GM19351 (cell line): ENCODE measurements around the gene MYH7.
"Not testable (repeated sequence)": the region's sequence is repeated elsewhere in the genome, so short reads cannot be mapped to it uniquely, and the experiment has no call there.

ENCODE experiments used
- ATAC-seq: cut with Tn5 transposase; IDR thresholded peaks from one replicate; pipeline ENCODE4 v1.9.1; 2021; ENCODE audit warnings: mild to moderate bottlenecking, moderate library complexity; ENCODE audit not compliant: unreplicated experiment

Gene MYH7

DNA sequence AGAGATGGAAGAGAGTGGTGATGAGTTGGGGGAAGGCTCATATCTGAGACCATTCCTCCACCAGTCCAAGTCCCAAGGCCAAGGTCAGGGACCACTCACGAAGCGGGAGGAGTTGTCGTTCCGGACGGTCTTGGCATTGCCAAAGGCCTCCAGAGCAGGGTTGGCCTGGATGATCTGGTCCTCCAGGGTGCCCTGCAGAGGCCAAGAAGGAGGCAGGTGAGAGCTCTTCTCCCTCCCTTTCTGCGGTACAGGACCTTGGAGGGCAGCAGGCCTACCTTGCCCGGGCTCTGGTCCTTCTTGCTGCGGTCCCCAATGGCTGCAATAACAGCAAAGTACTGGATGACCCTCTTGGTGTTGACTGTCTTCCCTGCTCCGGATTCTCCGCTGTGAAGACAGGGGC, 4.0 kb downstream of the MYH7 start:
- ATAC-seq = no peak

- ATAC-seq = no peak
These were observed 4.8 kb downstream of the MYH7 start for GRCh38 chr14:23430723-23431085.

DNA sequence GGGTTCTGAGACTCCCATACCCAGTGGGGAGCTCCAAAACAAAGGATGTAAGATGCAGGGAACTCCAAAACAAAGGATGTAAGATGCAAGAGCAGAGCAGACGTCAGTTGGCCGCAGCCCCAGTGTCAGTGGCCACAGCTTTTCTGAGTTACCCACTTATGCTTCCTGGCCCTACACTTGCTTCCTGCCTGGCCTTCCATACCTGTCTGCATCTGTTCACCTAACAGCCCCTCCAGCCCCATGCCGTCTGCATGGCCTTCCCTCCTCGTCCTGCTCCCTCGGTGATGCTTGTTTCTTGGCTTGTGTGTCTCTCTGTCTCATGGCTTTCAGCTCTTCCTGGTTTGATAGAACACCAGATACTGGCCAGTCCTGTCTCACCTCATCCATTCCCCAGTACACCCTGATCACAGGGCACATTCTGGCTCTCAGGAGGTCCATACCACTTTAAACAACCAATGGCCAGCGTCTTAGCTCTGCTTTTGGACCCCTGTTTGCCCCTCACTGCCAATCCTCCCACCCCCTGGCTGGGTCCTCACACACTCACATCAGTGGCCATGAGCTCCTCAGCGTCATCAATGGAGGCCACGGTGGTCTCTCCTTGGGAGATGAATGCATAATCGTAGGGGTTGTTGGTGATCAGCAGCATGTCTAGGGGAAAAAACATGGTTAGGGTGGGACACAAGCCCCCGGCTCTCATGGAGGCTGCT, 5.3 kb downstream of the MYH7 start:
- no peak for ATAC-seq

DNA sequence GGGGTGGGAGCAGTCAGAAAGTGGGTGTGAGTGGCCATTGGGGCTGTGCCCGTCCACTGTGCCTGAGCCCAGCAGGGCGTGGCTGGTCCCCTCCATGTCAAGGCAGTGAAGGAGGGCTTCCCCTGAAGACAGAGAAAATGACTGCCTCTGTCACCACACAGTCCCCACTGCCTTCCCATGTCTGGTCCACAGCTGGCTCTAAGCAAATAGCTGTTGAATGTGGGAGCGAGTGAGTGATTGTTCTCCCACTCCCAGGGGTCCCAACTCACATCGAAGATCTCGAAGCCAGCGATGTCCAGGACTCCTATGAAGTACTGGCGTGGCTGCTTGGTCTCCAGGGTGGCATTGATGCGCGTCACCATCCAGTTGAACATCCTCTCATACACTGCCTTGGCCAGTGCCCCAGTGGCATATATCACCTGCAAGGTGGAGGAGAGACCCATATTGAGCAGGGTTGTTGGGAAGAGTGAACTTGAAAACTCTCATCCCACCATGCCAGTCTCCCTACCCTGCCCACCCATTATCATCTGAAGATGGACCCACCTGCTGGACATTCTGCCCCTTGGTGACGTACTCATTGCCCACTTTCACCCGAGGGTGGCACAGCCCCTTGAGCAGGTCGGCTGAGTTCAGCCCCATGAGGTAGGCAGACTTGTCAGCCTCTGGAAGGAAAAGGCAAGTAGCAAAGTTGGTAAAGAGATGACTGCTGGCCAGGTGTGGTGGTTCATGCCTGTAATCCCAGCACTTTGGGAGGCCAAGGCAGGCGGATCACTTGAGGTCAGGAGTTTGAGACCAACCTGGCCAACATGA, 6.6 kb downstream of the MYH7 start:
- no peak for ATAC-seq

GRCh38 chr14:23425798-23426197, 9.7 kb downstream of the MYH7 start:
- ATAC-seq = not testable (repeated sequence)

DNA sequence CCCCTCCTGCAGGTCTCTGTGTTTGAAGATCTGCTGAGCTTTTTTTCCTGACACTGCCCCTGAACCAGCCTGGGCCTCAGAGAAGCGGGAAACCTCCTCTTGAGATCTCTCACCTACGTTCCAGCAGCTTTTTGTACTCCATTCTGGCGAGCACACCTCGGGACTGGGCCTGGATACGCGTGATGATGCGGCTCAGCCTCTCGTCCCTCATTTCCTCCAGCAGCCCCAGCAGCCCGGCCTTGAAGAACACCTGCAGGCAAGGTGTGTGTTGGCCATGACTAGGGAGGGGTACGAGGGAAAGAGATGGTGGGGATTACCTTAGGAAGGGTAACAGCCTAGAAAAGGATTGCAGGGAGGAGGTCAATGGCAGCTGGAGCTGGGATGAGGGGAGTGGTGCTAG, 10.3 kb downstream of the MYH7 start:
- ATAC-seq = no peak

DNA sequence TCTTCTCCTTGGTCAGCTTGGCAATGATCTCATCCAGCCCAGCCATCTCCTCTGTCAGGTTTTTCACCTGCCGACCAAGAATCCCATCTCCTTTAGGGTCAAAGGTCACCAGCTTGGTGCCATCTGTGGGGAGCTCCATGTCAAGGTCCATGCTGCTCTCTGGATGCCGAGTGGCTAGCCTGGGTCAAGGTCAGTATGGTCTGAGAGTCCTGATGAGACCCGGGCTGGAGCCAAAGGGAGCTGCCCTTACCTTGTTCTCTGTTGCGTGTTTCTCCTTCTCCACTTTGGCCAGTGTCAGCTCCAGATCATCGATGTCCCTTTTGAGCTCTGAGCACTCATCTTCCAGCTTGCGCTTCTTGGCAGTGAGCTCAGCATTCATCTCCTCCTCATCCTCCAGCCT, 11.8 kb downstream of the MYH7 start:
- no peak for ATAC-seq

DNA sequence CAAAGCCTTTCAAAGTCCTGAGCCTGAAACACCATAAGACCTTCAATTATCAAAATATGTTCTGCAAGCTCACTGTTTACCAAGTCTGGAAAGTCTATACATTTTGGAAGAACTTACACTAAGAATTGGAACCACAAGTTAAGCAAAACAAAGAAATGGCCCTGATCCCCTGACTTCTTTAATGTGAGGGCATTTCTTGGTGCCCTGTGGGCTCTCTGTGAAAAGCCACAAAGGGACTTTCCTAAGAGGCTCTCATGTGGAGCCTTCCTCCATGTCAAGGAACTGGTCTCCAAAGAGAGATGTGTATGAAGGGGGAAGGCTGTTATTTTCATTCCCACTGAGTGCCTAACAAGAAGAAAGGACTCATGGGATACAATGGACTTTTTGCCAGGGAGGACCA, 13.9 kb downstream of the MYH7 start:
- no peak for ATAC-seq

DNA sequence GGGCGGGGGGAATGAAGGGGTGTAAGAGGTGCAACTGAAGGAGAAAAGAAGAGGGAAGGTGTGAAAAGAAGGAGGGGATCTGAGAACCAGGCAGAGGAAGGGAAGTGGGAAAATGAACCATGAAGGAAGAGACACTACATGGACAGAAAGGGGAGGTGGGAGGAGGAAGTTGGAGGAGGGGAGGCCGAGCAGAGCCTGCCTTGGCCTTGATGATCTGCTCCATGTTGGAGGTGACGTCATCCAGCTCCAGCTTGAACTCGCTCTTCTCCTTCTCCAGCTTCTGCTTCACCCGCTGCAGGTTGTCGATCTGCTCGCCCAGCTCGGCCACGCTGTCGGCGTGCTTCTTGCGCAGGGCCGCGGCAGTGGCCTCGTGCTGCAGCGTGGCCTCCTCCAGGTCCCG, 15.8 kb downstream of the MYH7 start:
- not testable (repeated sequence) for ATAC-seq

- no peak for ATAC-seq
These were observed 17.4 kb downstream of the MYH7 start for GRCh38 chr14:23418021-23418420.

DNA sequence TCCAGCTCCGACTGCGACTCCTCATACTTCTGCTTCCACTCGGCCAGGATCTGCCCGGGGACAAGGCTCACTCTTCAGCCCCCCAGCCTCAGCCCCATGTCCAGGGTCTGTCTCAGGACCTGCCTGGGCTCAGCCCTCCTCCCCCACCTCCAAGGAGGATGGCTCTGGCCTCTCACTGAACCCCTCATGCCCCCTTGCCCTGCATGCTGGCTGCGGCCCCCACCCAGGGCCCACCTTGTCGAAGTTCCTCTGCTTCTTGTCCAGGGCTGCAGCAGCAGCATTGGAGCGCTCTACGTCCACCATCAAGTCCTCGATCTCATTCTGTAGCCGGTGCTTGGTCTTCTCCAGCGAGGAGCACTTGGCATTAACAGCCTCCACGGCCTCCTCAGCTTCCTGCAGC, 18.2 kb downstream of the MYH7 start:
- not testable (repeated sequence) for ATAC-seq

GRCh38 chr14:23416801-23417200, 18.7 kb downstream of the MYH7 start:
- ATAC-seq = no peak

DNA sequence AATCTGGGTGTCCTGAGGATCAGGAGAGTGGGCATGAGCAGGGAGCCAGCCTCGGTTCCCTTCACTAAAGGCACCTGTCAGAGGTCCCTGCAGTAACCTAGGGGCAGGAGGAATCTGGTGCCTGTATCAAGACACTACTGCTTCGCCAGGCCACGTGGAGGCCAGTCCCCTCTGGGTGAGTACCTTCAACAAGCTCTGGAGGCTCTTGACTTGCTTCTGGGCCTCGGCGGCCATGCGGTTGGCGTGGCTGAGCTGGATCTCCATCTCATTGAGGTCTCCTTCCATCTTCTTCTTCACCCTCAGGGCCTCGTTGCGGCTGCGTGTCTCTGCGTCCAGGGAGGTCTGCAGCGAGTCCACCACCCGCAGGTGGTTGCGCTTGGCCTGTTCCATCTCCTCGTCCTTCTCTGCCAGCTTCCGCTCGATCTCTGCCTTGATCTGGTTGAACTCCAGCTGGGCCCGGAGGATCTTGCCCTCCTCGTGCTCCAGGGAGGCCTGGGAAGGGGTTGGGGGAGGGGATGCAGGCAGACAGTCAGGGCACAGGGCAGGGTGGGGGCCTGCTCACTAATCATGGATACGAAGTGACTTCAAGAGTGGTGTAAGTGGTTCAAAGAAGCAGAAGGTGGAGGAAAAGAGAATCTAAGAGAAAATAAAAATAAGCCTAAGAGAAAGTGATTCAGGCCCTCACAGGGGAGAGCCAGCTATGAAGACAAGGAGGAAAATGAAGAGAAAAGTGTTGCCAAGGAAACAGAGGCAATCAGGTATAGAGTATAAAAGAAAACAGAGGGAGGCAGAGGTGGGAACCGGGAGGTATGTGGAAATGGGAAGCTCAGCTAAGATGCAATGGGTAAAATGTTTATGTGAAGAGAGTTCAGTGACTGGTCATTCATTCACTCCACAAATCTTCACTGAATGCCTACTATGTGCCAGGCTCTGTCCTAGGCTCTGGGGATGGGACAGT, 19.4 kb downstream of the MYH7 start:
- ATAC-seq = no peak

DNA sequence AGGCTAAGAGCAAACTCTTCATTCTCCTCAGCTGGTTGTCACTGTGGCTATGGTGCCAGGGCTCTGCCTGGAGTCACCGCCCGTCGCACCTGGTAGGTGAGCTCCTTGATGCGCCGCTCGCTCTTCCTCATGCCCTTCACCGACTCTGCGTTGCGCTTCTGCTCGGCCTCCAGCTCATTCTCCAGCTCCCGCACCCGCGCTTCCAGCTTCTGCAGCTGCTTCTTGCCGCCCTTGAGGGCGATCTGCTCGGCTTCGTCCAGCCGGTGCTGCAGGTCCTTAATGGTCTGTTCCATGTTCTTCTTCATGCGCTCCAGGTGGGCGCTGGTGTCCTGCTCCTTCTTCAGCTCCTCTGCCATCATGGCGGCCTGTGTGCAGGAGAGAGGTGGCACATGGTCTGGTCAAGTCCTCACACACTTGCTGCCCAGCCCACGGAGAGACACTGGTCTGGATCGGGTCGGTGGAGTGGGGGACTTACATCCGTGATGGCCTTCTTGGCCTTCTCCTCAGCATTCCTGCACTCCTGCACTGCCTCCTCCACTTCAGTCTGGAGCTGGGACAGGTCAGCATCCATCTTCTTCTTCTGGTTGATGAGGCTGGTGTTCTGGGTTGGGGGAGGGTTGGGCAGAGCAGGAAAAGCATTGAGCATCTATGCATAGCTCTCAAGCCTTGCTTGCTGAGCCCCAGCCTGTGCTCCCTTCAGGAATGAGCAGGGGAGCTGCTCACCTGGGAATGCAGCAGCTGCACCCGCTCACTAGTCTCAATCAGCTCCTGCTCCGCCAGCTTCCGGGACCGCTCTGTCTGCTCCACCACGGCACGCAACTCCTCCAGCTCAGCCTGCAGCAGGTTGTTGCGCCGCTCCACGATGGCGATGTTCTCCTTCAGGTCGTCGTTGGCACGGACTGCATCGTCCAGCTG, 20.3 kb downstream of the MYH7 start:
- ATAC-seq = no peak

GRCh38 chr14:23414254-23414653, 21.2 kb downstream of the MYH7 start:
- ATAC-seq = no peak

DNA sequence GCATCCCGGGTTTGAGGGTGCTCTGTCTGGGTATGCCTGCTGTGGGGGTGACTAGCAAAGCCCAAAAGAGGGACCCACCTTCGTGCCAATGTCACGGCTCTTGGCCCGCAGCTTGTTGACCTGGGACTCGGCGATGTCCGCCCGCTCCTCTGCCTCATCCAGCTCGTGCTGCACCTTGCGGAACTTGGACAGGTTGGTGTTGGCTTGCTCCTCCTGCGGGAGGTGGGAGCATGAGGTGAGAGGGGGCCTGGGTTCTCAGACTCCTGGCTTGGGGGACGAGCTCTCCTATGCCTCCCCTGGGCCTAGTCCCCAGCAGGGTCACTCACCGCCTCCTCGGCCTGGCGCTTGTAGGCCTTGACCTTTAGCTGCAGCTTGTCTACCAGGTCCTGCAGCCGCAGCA, 21.8 kb downstream of the MYH7 start:
- no peak for ATAC-seq

DNA sequence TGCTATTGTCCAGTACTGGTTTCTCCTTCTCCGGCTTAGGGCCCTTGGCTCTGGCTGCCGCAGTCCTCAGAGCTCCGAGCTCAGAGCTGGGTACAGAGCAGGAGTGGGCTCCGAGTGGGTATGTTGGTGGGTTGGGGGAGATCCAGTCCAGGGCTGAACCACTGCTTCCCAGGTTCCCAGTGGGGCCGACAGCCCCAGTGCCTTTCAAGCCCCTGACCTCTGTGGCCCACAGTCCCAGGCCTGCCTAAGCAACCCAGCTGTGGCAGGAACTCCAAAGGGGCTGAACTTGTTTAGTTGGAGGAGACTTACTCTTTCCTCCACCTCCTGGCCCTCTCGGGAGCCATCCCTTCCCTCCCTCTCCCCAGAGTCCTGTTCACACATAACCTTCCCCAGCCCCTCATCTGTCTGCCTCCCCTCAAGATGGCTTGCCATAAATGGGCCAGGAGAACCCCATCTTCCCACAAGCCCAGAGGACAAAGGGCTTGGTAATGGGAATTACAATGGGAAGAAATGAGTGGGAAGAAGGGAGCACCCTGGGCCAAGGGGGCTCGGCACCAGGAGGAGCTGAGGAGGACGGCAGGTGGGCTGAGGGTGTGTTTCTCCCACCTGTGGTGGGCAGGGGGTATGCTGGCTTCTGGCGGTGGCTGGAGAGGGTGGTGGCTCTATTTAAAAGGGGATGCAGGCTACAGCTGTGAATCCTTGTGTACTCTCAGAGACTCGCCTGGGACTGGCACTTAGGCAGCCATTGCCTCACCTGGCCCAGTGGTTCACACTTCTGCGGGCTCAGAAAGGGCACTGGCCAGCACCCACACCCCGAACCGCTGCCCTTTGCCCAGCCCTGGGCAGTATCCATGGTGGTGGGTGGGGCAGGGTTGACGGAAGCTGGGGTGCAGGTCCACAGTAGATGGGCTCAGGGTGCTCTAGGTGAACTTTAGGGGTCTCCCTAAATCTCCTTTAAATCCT, 23.6 kb downstream of the MYH7 start:
- ATAC-seq = no peak

DNA sequence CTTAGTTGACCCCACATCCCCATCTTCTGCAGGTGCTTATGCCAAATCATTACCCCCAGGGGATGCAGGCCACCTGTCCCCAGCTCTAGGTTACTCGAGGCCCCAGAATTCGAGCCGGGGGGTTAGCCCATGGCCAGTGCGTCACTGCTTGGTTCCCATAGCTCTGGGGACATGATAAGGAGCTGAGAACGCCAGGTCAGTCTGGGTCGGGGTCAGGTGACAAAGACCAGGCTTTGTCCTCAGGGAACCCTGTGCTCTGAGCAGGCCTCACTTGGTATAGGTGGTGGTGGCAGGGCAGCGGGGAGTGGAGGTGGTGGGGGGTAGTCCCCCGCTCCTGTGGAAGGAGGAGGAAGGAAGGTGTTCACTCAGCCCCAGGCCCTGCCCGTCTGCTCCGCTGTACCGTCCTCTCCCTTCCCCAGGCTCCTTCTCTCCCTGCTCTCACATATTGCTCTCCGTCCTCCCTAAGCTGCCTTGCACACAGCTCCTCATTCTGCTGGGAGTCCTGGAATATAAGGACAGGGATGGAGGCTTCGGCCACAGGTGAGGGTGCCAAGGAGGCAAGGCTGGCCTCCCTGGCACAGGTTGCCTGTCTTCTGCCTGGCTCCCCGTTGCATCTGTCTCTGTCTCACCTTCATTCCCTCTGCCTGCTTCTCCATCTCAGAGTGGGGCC, 25.4 kb downstream of the MYH7 start:
- ATAC-seq = no peak

DNA sequence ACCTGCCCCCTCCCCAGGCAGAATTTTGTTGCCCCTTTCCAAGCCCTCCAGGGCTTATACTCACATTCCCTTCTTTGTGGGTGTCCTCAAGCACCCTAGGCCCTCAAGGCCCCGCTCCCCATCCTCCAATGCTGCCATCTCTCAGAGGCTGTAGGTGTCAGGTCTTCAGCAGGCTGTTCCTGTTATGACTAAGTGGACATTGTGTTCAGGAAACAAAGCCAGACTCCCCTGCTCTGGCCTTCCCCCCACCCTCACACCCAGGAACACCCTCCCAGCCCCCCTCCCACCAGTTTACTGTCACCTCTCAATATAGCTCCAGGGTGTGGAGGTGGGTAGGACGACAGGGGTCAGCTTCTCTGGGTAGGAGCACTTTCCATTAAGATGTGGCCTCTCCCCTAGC, 26.0 kb downstream of the MYH7 start:
- ATAC-seq = no peak
